ENCODE measurements around the gene MGLL.
"Not testable (repeated sequence)": the region's sequence is repeated elsewhere in the genome, so short reads cannot be mapped to it uniquely, and the experiment has no call there.

Gene MGLL

DNA sequence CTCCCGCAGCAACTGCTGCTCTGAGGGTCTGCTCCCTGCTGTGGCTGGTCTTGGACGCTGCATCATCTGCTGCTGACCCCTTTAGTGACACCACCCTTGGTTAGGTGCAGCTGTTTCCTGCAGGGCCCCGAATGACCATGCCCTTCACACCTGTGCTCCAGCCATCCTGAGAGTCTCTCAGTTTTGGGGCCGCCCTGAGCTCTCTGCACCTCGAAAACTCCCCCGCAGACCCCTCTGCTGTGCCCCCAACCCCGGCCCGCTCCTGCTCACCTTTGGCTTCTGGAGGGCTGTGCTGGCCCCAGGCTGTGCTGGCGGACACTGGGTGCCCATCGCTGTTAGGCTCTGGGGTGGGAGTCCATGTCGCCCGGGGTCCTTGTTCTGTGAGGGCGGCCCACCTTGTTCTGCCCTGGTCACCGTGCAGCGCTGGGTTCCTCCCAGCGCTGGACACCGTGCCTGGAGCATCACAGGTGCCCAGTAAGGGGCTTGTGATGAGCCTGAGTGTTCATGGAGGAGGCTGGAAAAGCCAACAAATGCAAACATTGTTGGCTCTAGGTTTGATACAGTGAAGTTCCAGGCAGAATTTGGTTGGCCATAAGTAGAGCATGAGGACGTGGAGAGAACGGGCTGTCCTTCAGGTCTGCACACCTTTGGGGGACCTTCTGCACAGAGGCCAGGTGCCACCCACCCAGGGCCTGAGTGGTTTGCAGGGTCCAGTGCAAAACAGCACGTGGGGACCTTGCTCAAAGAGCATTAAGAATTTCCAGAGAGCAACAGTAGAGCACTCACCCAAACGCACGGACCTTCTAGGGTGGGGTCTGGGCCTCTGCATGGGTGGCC, 137.2 kb downstream of the MGLL start:
- no peak for DNase-seq

DNA sequence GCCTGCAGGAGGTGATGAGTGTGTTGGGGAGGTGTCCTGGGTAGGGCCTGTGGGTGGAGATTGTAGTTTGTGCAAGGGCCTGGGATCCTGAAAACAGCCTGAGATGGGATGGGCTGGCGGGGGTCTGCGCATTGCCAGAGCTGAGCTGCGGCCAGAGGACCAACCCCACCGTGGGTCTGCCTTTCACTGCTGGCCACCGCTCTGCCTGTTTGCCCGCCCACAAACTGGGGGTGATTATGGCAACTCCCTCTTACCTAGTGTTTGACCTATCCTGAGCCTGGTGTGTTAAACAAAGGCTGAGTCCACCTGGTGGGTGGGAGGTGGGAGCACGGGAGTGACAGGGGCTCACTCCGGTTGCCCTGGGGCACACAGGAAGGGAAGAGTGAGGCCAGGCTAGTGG, 139.8 kb downstream of the MGLL start:
- DNase-seq, result no peak

DNA sequence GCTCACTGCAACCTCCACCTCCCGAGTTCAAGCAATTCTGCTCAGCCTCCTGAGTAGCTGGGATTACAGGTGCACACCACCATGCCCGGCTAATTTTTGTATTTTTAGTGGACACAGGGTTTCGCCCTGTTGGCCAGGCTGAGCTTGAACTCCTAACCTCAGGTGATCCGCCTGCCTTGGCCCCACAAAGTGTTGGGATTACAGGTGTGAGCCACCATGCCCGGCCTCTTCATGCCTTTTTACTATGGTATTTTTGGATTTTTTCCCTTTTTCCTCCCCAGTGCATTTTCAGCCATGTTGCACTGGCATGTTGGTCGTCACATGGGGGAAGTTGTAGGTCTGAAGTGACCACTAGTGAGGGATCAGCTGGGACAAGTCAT, 140.2 kb downstream of the MGLL start:
- DNase-seq, result not testable (repeated sequence)

DNA sequence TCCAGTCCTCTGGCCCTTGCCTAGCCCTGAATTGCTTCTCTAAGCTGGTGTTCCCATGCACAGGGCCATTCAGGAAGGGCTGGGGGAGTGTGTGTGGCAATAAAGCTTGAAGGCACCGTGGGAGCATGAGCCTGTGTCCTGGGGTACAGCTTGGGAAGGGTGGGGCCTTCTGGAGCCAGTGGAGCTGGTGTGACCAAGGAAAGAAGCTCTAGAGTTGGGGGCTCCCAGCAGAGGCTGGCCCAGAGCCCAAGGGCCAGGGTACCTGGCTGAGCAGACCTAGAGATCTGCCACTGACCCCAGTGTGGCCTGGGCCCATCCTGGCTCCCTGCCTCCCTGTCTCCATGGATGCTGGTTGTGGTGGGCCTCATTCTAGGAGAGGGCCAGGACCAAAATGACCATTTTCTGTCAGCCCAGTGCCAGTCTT, 141.5 kb downstream of the MGLL start:
- DNase-seq, result no peak

DNA sequence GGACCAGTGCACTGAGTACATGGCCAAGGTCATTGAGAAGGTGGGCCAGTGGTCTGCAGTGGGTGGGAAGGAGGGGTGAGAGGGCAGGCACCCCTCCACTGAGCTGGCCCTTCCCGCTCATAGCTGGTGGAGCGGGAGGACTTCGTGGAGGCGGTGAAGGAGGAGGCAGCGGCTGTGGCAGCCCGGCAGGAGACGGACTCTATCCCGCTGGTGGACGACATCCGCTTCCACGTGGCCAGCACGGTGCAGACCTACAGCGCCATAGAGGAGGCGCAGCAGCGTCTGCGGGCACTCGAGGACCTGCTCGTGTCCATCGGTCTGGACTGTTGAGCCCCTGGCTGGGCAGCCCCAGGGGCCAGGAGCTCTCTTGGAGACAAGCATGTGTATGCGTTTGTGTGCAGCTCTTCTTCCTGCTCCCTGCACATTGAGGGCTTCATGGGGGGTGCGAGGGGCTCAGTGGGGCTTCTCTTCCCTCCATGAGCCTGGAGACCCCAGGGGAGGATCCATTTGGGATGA, 142.1 kb downstream of the MGLL start:
- DNase-seq, result no peak

DNA sequence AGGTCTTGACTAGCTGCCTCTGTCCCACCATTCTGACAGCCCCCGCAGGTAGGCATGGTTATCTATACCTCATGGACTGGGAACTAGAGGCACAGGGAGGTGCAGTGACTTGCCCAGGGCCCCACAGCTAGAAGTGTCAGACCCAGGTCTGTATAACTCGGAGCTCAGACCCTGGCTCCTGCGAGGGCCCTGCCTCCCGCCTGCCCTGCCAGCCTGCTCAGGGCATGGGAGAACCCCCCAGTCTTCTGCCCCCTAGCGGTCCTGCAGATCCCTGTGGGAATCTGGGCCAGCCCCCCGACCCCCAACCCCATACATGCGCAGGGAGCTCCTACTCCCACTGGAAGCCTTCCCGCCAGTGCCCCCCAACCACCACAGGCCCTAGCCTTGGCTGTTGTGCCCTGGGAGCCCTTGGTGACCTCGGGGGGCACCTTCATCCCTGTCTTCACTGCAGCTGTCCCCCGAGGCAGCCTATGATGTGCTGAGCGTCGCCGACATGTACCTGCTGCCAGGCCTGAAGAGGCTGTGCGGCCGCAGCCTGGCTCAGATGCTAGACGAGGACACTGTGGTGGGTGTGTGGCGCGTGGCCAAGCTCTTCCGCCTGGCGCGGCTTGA, 142.7 kb downstream of the MGLL start:
- no peak for DNase-seq

DNA sequence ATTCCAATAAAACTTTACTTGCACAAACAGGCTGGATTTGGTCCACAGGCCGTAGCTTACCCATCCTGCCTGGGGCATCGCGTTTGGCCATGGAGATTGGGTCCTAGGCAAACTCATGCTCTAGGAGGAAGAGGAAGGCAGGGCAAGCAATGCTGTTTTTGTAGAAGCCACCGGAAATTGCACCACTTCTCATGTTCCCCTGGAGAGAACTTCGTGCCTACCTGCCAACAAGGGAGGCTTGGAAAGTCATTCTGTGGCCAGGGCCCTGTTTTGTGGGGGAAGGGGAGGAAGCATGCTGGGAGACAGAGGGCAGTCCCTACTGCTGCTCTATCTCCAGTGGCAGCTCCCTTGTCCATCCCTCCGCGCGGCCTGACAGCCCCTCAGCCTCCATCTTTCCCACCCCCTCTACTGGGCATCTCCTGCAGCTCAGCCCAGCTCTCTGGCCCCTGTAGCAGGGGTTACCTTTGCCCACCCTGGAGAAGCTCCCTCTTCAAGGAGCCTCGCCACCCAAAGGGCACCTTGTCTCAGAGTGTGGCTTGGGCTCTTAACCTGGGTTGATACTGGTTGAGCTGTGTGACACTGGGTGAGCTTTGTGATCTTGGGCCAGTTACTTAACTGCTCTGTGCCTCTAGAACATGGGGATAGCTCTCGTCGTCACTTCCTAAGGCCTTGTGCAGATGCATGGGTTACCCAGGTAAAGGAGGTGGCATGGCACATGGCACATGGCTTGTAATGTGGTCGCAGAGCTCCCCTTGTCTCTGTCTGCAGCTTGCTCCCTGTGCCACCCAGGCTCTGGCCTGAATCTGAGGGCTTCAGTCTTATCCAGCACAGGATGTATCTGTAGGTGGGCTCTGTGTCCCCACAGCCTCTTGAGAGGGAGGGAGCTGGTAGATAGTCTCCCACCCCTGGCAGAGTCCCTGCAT, 143.4 kb downstream of the MGLL start:
- DNase-seq, result no peak

DNA sequence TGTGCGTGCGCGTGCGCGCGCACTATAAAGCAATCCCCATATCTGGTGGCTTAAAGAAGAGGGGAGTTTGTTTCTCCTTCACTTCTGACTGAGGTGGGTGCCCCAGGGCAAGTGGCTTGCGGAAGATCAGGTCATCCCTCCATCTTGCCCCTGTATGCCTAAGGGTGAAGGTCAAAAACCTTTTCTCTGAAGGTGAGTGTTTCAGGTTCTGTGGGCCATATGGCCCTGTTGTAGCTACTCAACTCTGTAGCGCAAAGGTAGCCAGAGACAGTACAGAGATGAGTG, 144.1 kb downstream of the MGLL start:
- no peak for DNase-seq

DNA sequence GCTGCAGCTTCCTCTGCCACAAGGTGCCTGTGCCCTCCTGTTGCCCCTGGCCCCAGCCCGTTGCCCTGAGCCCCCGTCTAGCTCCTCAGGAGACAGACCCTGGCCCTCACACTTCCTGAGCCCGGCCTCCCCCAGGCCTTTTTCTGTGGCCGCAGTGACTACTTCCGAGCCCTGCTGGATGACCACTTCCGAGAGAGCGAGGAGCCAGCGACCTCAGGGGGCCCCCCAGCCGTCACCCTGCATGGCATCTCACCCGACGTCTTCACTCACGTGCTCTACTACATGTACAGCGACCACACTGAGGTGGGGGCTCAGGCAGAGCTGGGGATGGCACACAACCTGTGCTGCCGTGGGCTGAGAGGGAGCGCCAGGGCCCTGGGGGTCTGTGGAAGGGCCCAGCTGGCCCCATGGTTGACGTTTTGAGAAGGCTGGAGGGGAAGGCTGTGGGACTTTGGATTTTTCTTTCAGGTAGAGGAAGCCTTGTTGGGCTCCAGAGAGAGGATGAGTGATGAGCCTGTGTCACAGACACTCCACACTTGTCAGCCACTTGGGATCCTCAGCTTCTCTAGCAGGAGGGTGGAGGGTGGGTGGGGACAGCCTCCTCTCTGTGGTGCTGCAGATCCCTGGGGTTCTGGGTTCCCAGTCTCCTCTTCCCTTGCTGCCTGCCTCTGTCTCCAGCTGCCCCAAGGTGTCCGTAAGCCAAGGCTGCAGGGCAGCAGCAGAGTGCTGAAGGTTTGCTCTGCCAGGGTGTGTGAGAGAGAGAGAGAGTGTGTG, 144.6 kb downstream of the MGLL start:
- DNase-seq, result no peak

DNA sequence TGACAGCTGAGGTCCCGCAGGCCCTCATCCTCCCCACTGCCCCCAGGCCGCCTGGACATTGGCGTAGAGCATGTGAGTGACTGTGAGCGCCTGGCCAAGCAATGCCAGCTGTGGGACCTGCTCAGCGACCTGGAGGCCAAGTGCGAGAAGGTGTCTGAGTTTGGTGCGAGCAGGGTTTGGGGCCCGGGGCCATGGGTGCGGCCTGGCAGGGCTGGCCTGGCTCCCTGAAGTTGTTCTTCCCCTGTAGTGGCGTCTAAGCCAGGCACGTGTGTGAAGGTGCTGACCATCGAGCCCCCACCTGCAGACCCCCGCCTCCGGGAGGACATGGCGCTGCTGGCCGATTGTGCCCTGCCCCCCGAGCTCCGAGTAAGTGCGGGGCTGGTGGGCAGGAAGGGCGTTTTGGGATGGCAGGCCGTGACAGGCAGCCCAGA, 145.4 kb downstream of the MGLL start:
- DNase-seq, result no peak

DNA sequence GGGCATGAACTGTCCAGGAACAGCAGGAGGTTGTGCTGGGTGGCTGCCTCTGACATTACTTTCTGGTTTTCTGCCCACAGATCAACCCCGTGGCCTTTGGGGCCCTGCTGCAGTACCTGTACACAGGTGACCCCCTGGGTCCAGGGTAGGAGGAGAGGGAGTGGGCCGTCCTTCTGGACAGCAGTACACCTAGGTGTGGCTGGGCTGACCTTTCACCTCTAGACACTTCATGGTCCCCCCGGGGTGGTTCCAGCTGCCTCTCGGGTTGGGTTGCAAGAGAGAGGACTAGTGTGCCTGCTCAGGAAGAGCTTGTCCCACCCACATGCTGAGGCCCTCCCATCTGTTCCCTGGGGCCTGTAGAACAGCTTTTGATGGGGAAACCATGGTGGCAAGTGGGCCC, 145.9 kb downstream of the MGLL start:
- no peak for DNase-seq

DNA sequence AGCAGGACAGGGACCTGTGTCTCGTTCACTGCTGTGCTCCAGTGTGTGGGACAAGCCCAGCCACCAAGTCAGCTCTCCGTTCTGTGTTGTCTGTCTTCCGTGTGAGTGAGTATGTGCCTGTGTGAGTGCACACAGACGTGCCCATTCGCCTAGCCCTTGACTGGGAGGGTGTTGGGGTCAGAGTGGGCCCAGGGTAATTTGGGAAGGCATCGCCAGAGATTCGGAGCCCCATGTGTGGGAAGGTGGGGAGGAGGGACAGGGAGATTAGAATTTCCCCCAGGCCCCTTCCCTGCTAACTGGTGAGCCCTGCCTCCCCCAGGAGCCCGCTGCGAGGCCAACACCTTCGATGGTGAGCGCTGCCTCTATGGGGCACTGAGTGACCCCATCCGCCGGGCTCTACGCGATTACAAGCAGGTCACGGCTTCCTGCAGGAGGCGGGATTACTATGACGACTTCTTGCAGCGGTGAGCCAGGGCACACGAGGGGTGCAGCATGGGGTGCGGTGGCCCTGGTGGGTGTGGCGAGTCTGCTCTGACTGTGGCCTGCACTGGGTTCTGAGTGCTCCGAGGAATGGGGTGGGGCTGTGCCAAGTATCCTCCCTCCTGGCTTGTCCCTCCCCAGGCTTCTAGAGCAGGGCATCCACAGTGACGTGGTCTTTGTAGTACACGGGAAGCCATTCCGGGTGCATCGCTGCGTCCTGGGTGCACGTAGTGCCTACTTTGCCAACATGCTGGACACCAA, 146.5 kb downstream of the MGLL start:
- DNase-seq, result no peak

DNA sequence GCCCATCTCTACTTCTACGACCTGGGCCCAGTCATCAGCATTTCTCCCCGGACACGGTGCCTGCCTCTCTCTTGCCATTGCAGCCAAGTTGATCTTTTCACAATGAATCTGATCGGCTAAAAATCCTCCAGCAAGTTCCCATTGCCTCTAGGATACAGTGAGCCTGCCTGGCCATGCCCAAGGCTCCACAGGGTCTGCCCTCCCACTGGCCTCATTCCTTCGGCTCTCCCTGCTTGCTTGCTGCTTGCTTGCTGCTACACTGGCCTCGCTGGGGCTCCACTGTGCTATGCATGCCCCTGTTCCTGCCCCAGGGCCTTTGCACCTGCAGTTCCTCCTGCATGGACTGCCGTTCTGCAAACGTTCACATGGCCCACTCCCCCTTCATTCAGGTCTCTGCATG, 147.5 kb downstream of the MGLL start:
- no peak for DNase-seq

DNA sequence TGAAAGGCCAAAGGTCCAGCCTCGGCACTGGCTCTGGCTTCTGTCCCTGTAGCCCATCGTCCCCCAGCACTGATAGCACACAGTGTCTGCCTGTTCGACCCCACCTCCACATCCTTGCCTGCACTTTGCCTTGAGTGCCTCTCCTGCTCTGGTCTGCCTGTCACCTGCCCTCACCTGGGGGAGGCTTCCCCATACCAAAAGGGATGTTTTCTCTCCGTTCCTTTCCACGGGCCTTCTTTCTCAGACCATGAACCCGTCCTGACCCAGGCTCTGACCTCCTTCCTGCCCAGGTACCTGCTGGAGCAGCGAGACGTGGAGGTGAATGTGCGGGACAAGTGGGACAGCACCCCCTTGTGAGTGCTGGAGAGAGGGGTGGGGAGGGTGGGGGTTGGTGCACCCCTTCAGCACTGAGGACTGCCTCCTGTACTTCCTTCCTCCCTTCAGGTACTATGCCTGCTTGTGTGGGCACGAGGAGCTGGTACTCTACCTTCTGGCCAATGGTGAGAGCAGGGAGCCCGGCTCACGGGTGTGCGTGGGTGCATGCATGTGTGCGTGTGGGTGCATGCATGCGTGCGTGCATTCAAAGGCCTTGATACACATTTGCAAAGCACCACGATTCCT, 148.1 kb downstream of the MGLL start:
- no peak for DNase-seq

DNA sequence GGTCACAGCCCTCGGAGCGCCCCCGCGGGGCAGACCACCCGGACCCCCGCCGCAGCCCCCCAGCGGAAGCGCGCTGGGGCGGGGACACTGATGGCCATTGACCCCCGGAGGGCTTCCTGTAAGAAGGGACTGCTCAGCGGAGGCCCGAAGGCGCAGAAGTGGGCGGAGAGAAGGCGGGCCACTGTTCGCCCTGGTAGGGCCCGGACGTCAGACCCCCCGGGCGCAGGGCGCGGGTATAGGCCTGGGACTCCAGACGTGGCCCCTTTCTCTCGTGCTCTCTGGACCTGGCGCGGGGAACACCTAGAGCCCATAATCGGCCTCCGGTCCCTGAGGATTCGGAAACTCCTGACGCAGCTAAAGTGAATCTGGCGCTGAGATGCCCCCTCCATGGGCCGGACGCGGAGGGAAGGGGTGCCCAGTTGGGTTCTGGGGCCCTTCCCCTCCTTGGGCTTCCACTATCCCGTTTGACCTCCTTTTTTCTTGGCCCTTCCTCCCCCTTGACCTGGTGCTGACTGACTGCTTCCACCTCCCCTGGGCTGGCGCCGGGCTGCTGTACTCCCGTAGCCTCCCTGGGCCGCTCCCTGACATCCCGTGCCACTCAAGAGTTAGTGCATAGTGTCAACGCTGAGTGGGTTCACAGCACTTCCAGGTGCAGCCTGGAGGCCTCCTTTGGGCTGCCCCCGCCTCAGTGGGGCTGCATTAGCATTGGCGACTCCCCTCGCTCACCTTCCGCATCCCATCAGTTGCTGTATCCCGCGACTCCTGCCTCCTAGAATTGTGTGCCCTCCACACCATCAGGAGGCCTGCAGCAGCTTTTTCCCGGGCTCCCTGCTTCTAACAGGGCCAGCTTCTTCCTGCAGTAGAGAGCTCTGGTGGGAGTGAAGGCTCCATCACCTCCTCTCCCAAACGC, 148.9 kb downstream of the MGLL start:
- peak; percentile 61 for DNase-seq

DNA sequence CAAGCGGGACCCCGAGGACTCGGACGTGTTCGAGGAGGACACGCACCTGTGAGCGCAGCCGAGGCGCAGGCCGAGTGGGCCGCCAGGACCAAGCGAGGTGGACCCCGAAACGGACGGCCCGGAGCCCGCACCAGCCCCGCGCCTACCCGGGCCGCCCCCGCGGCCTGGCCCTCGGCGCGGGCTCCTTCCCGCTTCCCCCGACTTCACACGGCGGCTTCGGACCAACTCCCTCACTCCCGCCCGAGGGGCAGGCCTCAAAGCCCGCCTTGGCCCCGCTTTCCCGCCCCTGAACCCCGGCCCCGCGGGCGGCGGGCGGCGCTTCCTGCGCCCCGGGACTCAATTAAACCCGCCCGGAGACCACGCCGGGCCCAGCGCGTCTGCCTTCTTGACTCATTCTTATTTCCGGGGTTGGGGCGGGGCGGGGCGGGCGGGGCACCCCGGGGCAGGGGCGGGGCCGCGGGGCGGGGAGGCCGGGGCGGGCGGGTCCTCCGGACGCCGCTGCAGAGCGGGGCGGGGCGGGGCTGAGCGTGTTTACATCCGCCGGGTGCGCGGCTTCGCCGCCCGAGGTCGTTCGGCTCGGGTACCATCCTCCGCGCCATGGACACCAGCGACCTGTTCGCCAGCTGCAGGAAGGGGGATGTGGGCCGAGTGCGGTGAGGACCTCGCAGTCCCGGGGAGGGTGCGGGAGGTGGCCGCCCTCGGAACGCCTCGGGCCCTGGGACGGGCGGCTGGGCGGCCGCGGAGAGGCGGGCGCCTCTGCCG, 149.7 kb downstream of the MGLL start, which contains the start of gene ABTB1:
ABTB1 (plus strand) TSS at position 524 of the 762 bp plus-strand sequence; CDS start at position 598, 74 bp downstream.
- peak; percentile 89 for DNase-seq

DNA sequence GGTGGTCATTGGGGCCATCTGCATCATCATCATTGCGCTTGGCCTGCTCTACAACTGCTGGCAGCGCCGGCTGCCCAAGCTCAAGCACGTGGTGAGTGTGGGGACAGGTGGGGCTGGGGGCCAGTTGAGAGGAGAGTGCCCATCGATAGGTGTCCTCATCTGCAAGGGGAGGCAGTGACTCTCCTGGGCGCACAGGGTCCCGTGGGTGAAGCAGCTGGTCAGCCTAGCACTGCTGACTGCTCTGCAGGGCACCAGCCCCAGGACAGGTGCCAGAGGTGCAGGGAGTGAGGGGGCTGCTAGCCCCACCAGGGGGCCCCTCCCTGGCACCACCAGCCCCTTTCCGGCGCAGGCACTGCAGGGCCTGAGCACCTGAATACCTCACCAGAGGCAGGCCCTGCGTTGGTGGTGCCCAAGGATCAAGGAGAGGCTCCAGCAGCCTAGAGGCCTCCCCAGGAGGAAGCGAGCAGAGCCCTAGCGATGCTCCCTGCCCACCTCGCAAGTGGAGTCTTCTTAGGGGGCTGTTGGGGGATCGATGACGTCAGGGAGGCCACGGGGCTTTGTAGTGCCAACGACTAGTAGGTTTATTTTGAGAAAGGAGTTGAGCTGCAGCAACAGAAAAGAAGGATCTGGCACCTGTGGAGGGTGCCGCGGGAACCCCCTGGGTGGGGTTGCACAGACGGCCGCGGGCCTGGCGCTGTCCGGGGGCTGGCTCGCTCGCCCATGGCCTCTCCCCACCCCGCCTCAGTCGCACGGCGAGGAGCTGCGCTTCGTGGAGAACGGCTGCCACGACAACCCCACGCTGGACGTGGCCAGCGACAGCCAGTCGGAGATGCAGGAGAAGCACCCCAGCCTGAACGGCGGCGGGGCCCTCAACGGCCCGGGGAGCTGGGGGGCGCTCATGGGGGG, 150.5 kb downstream of the MGLL start:
- peak; percentile 29 for DNase-seq

Data from CD4-positive, alpha-beta T cell treated with Interleukin-10 for 1 hour (primary cell).